RWPE2 (cell line): ENCODE results near the gene MEG3.
A peak's percentile ranks its signal among the peaks of the same experiment; 100 is the strongest.

Experiments
- ATAC-seq: fragments of 200-7000 bp; cut with Tn5 transposase; 3 replicates; pipeline ENCODE4 v1.9.1; 2021; ENCODE audit warnings: low read depth
- DNase-seq: peaks from one replicate; pipeline ENCODE4 v3.0.0-alpha.2; 2020; ENCODE audit warnings: low spot score
- H3K27ac ChIP-seq: fragments of 450-650 bp; 2 replicates; pipeline ENCODE4 v1.5.1; 2017; ENCODE audit warnings: mild to moderate bottlenecking; ENCODE audit not compliant: poor library complexity, severe bottlenecking
- H3K27me3 ChIP-seq: fragments of 250-450 bp; sonication (Bioruptor Pico); 2 replicates; pipeline ENCODE4 v1.5.1; 2021; ENCODE audit warnings: mild to moderate bottlenecking, moderate library complexity; ENCODE audit not compliant: insufficient read depth, poor library complexity, severe bottlenecking
- H3K36me3 ChIP-seq: fragments of 250-450 bp; sonication (Bioruptor Pico); 2 replicates; pipeline ENCODE4 v1.5.1; 2020; ENCODE audit warnings: low read depth, mild to moderate bottlenecking, moderate library complexity
- H3K4me1 ChIP-seq: fragments of 250-450 bp; sonication (Bioruptor Pico); 2 replicates; pipeline ENCODE4 v1.5.1; 2021; ENCODE audit warnings: mild to moderate bottlenecking, moderate library complexity; ENCODE audit not compliant: insufficient read depth, poor library complexity, severe bottlenecking
- H3K4me3 ChIP-seq: fragments of 250-450 bp; sonication (Bioruptor Pico); 2 replicates; pipeline ENCODE4 v1.5.1; 2021; ENCODE audit warnings: mild to moderate bottlenecking, moderate library complexity; ENCODE audit not compliant: severe bottlenecking
- H3K9me3 ChIP-seq: fragments of 250-450 bp; sonication (Bioruptor Pico); 2 replicates; pipeline ENCODE4 v1.5.1; 2021; ENCODE audit warnings: mild to moderate bottlenecking, moderate library complexity; ENCODE audit not compliant: severe bottlenecking
- CTCF ChIP-seq: fragments of 450-650 bp; IDR thresholded peaks from one replicate; pipeline ENCODE4 v1.5.1; 2017; ENCODE audit warnings: mild to moderate bottlenecking, moderate library complexity; ENCODE audit not compliant: poor library complexity, severe bottlenecking

MEG3 gene

GRCh38 chr14:100788517-100788916 lies 37.4 kb upstream of the MEG3 start:
- ATAC-seq (no peak), DNase-seq (no peak)
- Histone ChIP-seq H3K4me3 (no peak overlapping the region), H3K27ac (no peak overlapping the region), H3K27me3 (no peaks in the 10 kb centered on the region), H3K36me3 (no peaks in the 10 kb centered on the region), H3K4me1 (no peaks in the 10 kb centered on the region), H3K9me3 (no peaks in the 10 kb centered on the region)
- TF ChIP-seq CTCF: no peak

GRCh38 chr14:100788942-100789341 lies 37.0 kb upstream of the MEG3 start:
- no peak for TF ChIP-seq CTCF
- no peak overlapping the region for H3K4me3 ChIP-seq
- no peak overlapping the region for H3K27ac ChIP-seq
- ATAC-seq: no peak
- DNase-seq: peak; percentile 56
- no peaks in the 10 kb centered on the region for H3K9me3 ChIP-seq
- H3K4me1 ChIP-seq: no peaks in the 10 kb centered on the region
- no peaks in the 10 kb centered on the region for H3K27me3 ChIP-seq
- no peaks in the 10 kb centered on the region for H3K36me3 ChIP-seq

- no peak for TF ChIP-seq CTCF
- no peak for DNase-seq
Measured at GRCh38 chr14:100789460-100790417, 36.2 kb upstream of the MEG3 start.

GRCh38 chr14:100790502-100791347 lies 35.2 kb upstream of the MEG3 start:
- Histone ChIP-seq H3K4me3 (no peak overlapping the region), H3K27me3 (no peaks in the 10 kb centered on the region), H3K27ac (no peak overlapping the region), H3K4me1 (no peaks in the 10 kb centered on the region), H3K36me3 (no peaks in the 10 kb centered on the region), H3K9me3 (no peaks in the 10 kb centered on the region)
- ATAC-seq (no peak), DNase-seq (no peak)
- TF ChIP-seq CTCF: no peak

More at GRCh38 chr14:100789460-100790417, 36.2 kb upstream of the MEG3 start:
- Histone ChIP-seq H3K4me3 (no peak overlapping the region), H3K27ac (no peak overlapping the region), H3K27me3 (no peaks in the 10 kb centered on the region), H3K4me1 (no peaks in the 10 kb centered on the region), H3K36me3 (no peaks in the 10 kb centered on the region), H3K9me3 (no peaks in the 10 kb centered on the region)
- ATAC-seq: no peak
